ENCODE data around the gene ANO10.
A peak's percentile ranks its signal among the peaks of the same experiment; 100 is the strongest.
"Not testable (repeated sequence)": the region's sequence is repeated elsewhere in the genome, so short reads cannot be mapped to it uniquely, and the experiment has no call there.

ANO10 gene

DNA sequence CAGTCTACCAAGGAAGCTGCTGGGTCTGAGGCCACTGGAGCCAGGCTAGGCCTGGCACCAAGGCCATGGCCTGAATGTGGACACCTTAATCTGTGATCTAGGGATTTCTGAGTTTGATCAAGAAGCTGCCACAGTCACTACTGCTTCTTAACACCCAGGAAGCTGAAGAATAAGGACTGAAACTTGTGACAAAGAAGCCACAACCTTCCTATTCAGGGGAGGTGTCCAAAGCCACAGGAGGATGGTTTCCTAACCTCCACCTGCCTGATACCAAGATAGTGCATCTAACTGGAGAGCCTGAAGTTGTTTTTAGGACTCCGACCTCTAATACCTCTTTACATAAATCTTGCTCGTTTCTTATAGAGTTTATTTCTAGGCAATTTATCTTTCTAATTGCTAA lies 5.5 kb upstream of the ANO10 start:
- no peak for DNase-seq (ENCODE audit: low read depth in 3 of 3)

- no peak for DNase-seq (ENCODE audit: low read depth in 3 of 3)
Measured at GRCh38 chr3:43624619-43625305, 3.0 kb upstream of the ANO10 start.

GRCh38 chr3:43620831-43621655 lies 768 bp downstream of the ANO10 start:
- DNase-seq (ENCODE audit: low read depth in 3 of 3) = peak in 1 of 3 donors; percentile 6

DNA sequence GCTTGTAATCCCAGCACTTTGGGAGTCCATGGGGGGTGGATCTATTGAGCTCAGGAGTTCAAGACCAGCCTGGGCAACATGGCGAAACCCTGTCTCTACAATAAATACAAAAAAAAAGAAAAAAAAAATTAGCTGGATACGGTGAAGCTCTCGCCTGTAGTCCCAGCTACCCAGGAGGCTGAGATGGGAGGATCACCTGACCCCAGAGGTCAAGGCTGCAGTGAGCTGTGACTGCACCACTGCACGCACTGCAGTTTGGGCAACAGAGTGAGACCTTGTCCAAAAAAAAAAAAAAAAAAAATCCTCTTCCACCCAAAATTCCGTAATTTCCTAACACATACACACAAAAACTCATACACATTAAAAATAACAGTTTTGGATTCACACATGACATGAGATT lies 2.2 kb downstream of the ANO10 start:
- no peak for DNase-seq (ENCODE audit: low read depth in 3 of 3)

DNA sequence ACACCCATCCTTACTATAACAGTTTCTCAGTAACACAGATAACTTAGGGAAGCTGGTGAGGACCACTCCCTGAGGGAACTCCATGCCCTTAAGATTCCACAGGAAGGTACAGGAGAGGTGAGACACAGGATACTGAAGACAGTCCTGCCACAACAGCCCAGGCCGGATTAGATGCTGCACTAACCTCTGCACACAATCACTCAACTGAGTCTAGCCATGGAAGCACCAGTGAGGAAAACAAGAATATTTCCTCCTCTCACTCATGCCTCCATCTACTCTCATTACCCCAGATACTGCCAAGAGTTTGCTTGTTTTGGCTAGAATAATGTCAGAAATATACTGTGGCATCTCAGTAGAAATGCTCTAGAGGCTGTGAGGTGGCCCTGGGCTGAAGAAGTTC lies 3.7 kb downstream of the ANO10 start:
- no peak for DNase-seq (ENCODE audit: low read depth in 3 of 3)

GRCh38 chr3:43616034-43616433 lies 5.8 kb downstream of the ANO10 start:
- no peak for DNase-seq (ENCODE audit: low read depth in 3 of 3)

DNA sequence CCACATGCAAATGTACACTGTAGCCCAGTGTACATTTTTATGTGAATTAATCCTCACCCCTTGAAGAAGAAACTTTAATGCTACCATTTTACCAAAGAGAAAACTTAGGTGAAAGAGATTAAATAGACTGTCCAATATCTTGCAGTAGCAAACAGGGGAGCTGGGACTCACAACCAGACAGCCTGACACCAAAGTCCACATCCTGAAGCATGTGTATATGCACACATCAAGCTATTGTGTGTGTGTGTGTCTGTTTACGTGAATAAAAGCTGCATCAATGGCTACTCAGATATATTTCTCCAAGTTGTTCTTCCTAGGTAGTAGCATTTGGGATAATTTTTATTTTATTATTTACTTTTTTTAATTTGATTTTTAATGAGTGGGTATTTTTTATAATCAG lies 6.7 kb downstream of the ANO10 start:
- DNase-seq (ENCODE audit: low read depth in 3 of 3) = no peak

GRCh38 chr3:43613976-43614375 lies 7.8 kb downstream of the ANO10 start:
- DNase-seq (ENCODE audit: low read depth in 3 of 3) = no peak

GRCh38 chr3:43612419-43612818 lies 9.4 kb downstream of the ANO10 start:
- no peak for DNase-seq (ENCODE audit: low read depth in 3 of 3)

DNA sequence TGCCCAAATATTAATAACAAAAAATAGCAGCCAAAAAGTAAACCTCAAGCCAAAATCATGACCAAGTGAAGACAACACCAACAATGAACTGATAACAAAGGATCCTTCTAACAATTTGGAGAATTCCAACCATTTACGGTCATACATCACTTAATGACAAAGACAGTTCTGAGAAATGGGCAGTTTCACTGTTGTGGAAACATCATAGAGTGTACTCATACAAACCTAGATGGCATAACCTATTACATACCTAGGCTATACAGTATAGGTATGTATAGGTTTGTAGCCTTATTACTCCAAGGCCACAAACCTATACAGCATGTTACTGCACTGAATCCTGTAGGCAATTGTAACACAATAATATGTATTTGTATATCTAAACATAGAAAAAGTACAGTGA lies 12.4 kb downstream of the ANO10 start:
- DNase-seq (ENCODE audit: low read depth in 3 of 3) = no peak

GRCh38 chr3:43608751-43609150 lies 13.1 kb downstream of the ANO10 start:
- no peak for DNase-seq (ENCODE audit: low read depth in 3 of 3)

DNA sequence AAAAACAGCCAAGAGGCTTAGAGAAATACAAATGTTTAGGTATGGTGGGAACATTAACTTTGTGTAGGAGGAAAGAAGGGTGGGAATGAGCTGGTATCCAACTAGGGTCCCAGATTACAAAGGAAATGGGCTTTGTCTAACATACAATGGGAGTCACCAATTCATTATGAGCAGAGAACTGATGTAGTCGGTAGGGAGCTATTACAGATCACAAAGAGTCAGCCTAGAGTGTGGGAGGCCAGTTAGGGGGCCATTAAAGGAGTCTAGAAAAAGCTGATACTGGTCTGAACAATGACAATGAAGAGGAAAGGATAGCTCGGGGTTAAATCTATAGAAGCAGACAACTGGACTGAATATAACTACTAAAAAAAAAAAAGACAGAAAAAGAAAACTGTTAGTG lies 15.5 kb downstream of the ANO10 start:
- DNase-seq (ENCODE audit: low read depth in 3 of 3) = no peak

DNA sequence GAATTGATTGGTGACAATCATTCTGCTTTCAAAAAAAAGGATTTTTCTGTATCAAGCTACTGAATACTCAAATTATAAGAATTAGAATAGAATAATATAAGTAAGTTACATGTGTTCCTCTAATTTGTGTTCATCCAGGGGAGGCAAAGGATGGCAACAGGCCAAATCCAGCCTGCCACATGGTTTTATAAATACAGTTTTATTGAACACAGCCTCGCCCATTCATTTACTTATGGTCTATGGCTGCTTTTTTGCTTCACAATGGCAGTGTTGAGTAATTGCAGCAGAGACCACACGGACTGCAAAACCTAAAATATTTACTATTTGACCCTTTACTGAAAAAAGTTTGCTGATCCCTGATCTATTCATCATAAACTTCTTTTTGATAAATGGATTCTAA lies 21.9 kb downstream of the ANO10 start:
- DNase-seq (ENCODE audit: low read depth in 3 of 3) = not testable (repeated sequence)

DNA sequence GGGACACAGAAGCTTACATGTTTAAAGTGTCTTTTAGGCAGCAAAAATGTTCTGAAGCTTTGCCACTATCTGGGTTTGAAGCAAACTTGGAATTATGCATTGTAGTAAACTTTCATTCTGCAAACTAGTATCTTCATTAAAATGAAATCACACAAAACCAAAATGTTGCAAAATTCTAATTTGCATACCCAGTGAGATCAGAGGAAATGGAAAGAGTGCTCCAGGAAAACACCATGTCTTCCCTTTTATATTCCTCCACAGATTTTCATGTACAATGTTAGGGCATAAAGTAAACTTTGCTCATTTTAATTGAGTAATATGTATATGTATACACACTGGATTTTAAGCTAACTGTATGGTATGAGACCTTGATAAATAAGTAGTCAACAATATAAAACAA lies 23.9 kb downstream of the ANO10 start:
- DNase-seq (ENCODE audit: low read depth in 3 of 3) = no peak

GRCh38 chr3:43596178-43596577 lies 25.6 kb downstream of the ANO10 start:
- DNase-seq (ENCODE audit: low read depth in 3 of 3) = not testable (repeated sequence)

DNA sequence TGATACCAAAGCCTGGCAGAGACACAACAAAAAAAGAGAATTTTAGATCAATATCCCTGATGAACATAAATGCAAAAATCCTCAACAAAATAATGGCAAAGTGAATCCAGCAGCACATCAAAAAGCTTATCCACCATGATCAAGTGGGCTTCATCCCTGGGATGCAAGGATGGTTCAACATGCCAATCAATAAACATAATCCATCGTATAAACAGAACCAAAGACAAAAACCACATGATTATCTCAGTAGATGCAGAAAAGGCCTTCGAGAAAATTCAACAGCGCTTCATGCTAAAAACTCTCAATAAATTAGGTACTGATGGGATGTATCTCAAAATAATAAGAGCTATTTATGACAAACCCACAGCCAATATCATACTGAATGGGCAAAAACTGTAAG lies 26.5 kb downstream of the ANO10 start:
- DNase-seq (ENCODE audit: low read depth in 3 of 3) = not testable (repeated sequence)

DNA sequence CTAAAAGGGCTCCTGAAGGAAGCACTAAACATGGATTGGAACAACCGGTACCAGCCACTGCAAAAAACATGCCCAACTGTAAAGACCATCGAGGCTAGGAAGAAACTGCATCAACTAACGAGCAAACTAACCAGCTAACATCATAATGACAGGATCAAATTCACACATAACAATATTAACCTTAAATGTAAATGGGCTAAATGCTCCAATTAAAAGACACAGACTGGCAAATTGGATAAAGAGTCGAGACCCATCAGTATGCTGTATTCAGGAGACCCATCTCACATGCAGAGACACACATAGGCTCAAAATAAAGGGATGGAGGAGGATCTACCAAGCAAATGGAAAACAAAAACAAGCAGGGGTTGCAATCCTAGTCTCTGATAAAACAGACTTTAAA lies 28.2 kb downstream of the ANO10 start:
- DNase-seq (ENCODE audit: low read depth in 3 of 3) = not testable (repeated sequence)

GRCh38 chr3:43591866-43592265 lies 29.9 kb downstream of the ANO10 start:
- not testable (repeated sequence) for DNase-seq (ENCODE audit: low read depth in 3 of 3)

- no peak for DNase-seq (ENCODE audit: low read depth in 3 of 3)
Measured at GRCh38 chr3:43587303-43587702, 34.5 kb downstream of the ANO10 start.

- DNase-seq (ENCODE audit: low read depth in 3 of 3) = no peak
Measured at GRCh38 chr3:43584043-43584826, 37.6 kb downstream of the ANO10 start.

DNA sequence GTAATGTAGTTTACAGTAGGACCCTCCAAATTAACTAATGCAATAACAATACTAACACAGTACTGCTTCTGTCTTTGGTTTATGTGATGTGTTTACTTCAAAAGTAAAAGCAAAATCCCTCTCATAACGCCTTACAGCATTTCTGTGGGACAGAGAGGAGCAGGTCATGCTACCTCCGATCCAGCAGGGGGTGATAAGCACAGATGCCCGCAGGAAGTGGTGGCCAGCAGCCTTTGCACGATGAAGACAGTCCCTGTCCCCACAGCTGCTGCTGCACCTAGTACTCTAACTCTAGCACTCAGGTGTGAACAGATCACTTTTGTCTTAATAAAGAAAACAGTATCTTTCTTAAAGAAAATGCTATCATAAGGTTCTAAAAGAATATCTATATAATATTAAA lies 38.3 kb downstream of the ANO10 start:
- no peak for DNase-seq (ENCODE audit: low read depth in 3 of 3)

GRCh38 chr3:43582866-43583265 lies 38.9 kb downstream of the ANO10 start:
- no peak for DNase-seq (ENCODE audit: low read depth in 3 of 3)

- DNase-seq (ENCODE audit: low read depth in 3 of 3) = no peak
Measured at GRCh38 chr3:43581343-43581742, 40.5 kb downstream of the ANO10 start.

Data from stimulated activated CD4-positive, alpha-beta T cell treated with anti-CD3 and anti-CD28 coated beads, TNF-alpha, amount 100 ng/mL, for 48 hours (primary cell).